Cortex of kidney (tissue), 1 donor: Measurements from ENCODE around the gene NDN.

ENCODE experiments used
- DNase-seq: peaks from one replicate; lab custom pipeline; 2025; lab: John Stamatoyannopoulos, UW

Gene NDN

GRCh38 chr15:23642413-23643044, 44.6 kb downstream of the NDN start:
- DNase-seq, result no peak
